Kidney (tissue), 14 donors: ENCODE results near the gene CLIC5. TPM values are rescaled to one million over a fixed set of nuclear protein-coding genes. Genes with fewer than 3 reads are reported as not detected.

ENCODE experiments used
- DNase-seq, 5 donors: peaks; one replicate each; pipeline ENCODE4 v3.0.0-alpha.2; 2013 to 2020
- FAIRE-seq: peaks from 2 replicates; lab custom pipeline; 2012; peaks lifted over from hg19 to GRCh38; lab: Jason Lieb, UNC
- H3K27ac ChIP-seq, 2 donors: one replicate each; pipeline ENCODE4 v1.7.0; 2013; ENCODE audit warnings: low read depth in 2 of 2, low read length in 2 of 2, inconsistent platforms in 1 of 2
- H3K27me3 ChIP-seq: one replicate; pipeline ENCODE4 v1.7.1; 2013; ENCODE audit warnings: low read length, inconsistent platforms; ENCODE audit not compliant: control insufficient read depth, insufficient read depth
- H3K36me3 ChIP-seq, 3 donors: one replicate each; pipeline versions ENCODE4 v1.7.0 to v1.7.1; 2013; ENCODE audit warnings: low read length in 3 of 3, control low read depth in 1 of 3, inconsistent platforms in 1 of 3; ENCODE audit not compliant: insufficient read depth in 3 of 3, control insufficient read depth in 2 of 3
- H3K4me1 ChIP-seq, 3 donors: one replicate each; pipeline versions ENCODE4 v1.7.0 to v1.7.1; 2013; ENCODE audit warnings: low read length in 3 of 3, inconsistent platforms in 1 of 3, low read depth in 1 of 3; ENCODE audit not compliant: control insufficient read depth in 2 of 3, insufficient read depth in 2 of 3
- H3K4me3 ChIP-seq, 3 donors: one replicate each; pipeline versions ENCODE4 v1.7.0 to v1.8.1; 2013; ENCODE audit warnings: low read length in 3 of 3, control low read depth in 1 of 3, inconsistent platforms in 1 of 3
- H3K9ac ChIP-seq, 3 donors: one replicate each; pipeline versions ENCODE4 v1.7.0 to v1.7.1; 2013; ENCODE audit warnings: low read length in 3 of 3, control low read depth in 1 of 3, inconsistent platforms in 1 of 3
- H3K9me3 ChIP-seq, 3 donors: one replicate each; pipeline versions ENCODE4 v1.7.0 to v1.7.1; 2013; ENCODE audit warnings: low read length in 3 of 3, control low read depth in 1 of 3, inconsistent platforms in 1 of 3; ENCODE audit not compliant: control insufficient read depth in 2 of 3, insufficient read depth in 1 of 3
- CTCF ChIP-seq: IDR thresholded peaks from 3 replicates; pipeline ENCODE4 v1.5.1; 2012; ENCODE audit warnings: mild to moderate bottlenecking, moderate library complexity, borderline replicate concordance; ENCODE audit not compliant: insufficient read depth; ENCODE audit errors: extremely low read depth
- intact Hi-C: fragments of 100-400 bp; cut with DNase I; formaldehyde crosslinking; loops from one replicate; pipeline ENCODE4 v1.11.1; 2022
- polyA plus RNA-seq: library from polyadenylated mRNA; stranded (reverse); fragments of 350-450 nt; fragmentation: Illumina TruSeq; extraction: RNeasy Lipid Tissue Mini Kit (QIAGEN cat#74804); gene quantifications from one replicate; pipeline ENCODE4 v1.2.3, GENCODE V29; 2014; ENCODE audit warnings: low read depth, low replicate concordance; ENCODE audit not compliant: insufficient read depth
- total RNA-seq: library from RNA; stranded (reverse); fragmentation: NEBNext Ultra II Directional; extraction: Animal tissue kit (Norgen Biotek cat#: 25700); gene quantifications from one replicate; pipeline ENCODE4 v1.2.1, GENCODE V29; 2021
- donor health status: control.
- donor health status: control.
- donor health status: control.
- donor health status: control.
- donor health status: control.
- donor health status: DM: yes; HTN: yes; CAD: no.
- donor health status: Normal renal cell carcinoma (clear cell type).

CLIC5 gene
- total and polyA plus RNA-seq, 2 donors from 2014 or later = 7.4 to 54.3 TPM

DNA sequence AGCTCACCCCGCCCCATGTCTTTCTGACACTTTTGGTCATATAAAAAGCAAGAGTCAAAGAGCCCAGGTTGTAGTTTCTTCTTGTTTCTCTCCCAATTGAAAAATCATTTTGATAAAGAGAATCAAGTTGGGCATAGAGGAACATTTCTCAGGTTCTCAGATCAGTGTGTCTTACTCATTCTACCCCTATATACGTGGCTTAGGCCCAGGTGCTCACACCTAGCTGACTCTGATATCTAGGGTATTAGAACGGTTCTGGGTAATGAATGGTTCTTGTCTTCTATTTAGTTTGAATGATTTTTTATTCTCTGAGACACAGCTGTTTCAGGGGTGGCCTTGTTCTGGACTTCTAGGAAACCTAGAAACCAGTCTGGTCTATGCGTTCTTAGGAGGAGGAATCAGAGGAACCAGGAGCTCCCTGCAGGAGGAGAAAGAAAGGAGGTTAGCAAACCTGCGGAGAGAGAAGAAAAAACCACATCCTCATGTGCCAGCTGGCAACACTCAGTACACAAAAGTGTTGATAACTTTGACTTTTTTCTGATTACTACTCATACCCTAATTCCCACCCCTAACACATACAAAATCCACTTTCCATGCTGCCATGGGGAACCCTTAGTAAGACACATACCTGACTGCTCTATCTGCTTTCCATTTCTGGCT, 178.0 kb downstream of the CLIC5 start:
- DNase-seq = no peak
- Histone ChIP-seq H3K36me3 (no peaks in the 10 kb centered on the region), H3K27me3 (no peaks in the 10 kb centered on the region), H3K4me1 (no peaks in the 10 kb centered on the region), H3K4me3 (no peak overlapping the region), H3K9me3 (no peaks in the 10 kb centered on the region), H3K27ac (no peak overlapping the region), H3K9ac (no peak overlapping the region)
- TF ChIP-seq CTCF = no peak
- no peak for FAIRE-seq
- intact Hi-C loops = no loop called here

GRCh38 chr6:45836984-45837383, 178.7 kb downstream of the CLIC5 start:
- intact Hi-C loops = no loop called here
- no peak for DNase-seq
- Histone ChIP-seq H3K9me3 (no peaks in the 10 kb centered on the region), H3K4me3 (no peak overlapping the region), H3K9ac (no peak overlapping the region), H3K36me3 (no peaks in the 10 kb centered on the region), H3K27me3 (no peaks in the 10 kb centered on the region), H3K27ac (no peak overlapping the region), H3K4me1 (no peaks in the 10 kb centered on the region)
- no peak for FAIRE-seq
- no peak for TF ChIP-seq CTCF

GRCh38 chr6:45836438-45836824, 179.2 kb downstream of the CLIC5 start:
- no peaks in the 10 kb centered on the region for H3K4me1 ChIP-seq
- H3K36me3 ChIP-seq = no peaks in the 10 kb centered on the region
- DNase-seq = no peak
- no peak for FAIRE-seq
- no peaks in the 10 kb centered on the region for H3K9me3 ChIP-seq
- H3K9ac ChIP-seq = no peak overlapping the region
- H3K4me3 ChIP-seq = no peak overlapping the region
- no peak for TF ChIP-seq CTCF
- intact Hi-C loops = no loop called here
- H3K27me3 ChIP-seq = no peaks in the 10 kb centered on the region
- no peak overlapping the region for H3K27ac ChIP-seq
